Measurements from ENCODE around the gene CERK. TPM values are rescaled to one million over a fixed set of nuclear protein-coding genes. Genes with fewer than 3 reads are reported as not detected.

CERK gene
- polyA plus RNA-seq, 1 of the 3 experiments (the other 2 are of a cell fraction), result 32.6 TPM

DNA sequence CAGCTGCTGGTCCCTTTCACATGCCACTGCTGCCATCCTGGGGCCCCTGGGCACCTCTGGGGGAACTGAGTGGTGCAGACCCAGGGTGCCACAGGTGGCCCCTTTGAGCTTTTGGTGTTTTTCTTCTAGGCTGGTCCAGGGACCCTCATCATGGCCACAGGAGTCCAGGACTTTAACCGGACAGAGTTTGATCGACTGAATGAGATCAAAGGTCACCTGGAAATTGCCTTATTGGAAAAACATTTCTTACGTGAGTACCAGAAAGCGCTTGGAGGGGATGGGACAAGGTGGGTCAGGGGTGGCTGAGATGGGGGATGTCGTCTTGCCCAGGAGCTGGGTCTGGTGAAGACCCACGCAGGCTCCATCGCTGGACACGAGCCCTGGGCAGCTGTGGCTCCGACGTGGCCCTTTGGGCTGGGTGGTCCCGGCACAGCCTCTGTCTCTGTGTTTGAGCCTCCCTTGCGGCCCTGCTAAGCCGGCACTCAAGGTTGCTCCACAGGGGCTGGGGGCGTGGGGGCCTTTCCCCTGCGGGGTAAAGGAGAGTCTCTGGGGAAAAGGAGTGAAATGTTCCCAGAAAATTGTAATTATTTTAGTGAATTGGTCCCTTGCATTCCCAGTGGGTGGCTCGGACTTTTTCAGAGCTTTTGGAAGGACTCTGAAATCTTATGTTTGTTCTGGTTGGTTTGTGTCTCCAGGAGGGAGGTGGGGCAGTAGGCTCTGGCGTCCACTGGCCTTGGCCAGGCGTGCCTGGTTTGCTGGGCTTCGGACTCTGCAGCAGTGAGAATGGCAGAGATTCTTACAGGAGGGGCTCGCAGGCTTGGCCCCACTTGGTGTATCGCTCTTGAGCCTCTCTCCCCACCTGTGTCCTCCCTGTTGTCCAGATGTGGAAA is 100.1 kb downstream of the CERK start:
- H2AFZ ChIP-seq (ENCODE audit: low read depth), result no peak overlapping the region
- H3K27ac ChIP-seq (ENCODE audit: low read depth in 2 of 2, low read length in 1 of 2), result no peak overlapping the region
- POLR2A ChIA-PET, result no interaction called here
- H3K27me3 ChIP-seq (ENCODE audit: insufficient read depth), result no peaks in the 10 kb centered on the region
- H3K9me3 ChIP-seq, result no peaks in the 10 kb centered on the region
- TF ChIP-seq CHD2 (IDR thresholded peaks at IDR 0.05; ENCODE audit: low read length, partially characterized antibody), result no peak
- no peak for TF ChIP-seq RCOR1 (IDR thresholded peaks at IDR 0.05; ENCODE audit: low read length)
- TF ChIP-seq, protein P1, sequence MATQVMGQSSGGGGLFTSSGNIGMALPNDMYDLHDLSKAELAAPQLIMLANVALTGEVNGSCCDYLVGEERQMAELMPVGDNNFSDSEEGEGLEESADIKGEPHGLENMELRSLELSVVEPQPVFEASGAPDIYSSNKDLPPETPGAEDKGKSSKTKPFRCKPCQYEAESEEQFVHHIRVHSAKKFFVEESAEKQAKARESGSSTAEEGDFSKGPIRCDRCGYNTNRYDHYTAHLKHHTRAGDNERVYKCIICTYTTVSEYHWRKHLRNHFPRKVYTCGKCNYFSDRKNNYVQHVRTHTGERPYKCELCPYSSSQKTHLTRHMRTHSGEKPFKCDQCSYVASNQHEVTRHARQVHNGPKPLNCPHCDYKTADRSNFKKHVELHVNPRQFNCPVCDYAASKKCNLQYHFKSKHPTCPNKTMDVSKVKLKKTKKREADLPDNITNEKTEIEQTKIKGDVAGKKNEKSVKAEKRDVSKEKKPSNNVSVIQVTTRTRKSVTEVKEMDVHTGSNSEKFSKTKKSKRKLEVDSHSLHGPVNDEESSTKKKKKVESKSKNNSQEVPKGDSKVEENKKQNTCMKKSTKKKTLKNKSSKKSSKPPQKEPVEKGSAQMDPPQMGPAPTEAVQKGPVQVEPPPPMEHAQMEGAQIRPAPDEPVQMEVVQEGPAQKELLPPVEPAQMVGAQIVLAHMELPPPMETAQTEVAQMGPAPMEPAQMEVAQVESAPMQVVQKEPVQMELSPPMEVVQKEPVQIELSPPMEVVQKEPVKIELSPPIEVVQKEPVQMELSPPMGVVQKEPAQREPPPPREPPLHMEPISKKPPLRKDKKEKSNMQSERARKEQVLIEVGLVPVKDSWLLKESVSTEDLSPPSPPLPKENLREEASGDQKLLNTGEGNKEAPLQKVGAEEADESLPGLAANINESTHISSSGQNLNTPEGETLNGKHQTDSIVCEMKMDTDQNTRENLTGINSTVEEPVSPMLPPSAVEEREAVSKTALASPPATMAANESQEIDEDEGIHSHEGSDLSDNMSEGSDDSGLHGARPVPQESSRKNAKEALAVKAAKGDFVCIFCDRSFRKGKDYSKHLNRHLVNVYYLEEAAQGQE (IDR thresholded peaks at IDR 0.05; ENCODE audit: low read depth, low read length), result no peak
- no peak for TF ChIP-seq SMC3 (IDR thresholded peaks at IDR 0.05; ENCODE audit: low read depth, low read length)
- TF ChIP-seq, protein P2, sequence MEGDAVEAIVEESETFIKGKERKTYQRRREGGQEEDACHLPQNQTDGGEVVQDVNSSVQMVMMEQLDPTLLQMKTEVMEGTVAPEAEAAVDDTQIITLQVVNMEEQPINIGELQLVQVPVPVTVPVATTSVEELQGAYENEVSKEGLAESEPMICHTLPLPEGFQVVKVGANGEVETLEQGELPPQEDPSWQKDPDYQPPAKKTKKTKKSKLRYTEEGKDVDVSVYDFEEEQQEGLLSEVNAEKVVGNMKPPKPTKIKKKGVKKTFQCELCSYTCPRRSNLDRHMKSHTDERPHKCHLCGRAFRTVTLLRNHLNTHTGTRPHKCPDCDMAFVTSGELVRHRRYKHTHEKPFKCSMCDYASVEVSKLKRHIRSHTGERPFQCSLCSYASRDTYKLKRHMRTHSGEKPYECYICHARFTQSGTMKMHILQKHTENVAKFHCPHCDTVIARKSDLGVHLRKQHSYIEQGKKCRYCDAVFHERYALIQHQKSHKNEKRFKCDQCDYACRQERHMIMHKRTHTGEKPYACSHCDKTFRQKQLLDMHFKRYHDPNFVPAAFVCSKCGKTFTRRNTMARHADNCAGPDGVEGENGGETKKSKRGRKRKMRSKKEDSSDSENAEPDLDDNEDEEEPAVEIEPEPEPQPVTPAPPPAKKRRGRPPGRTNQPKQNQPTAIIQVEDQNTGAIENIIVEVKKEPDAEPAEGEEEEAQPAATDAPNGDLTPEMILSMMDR (IDR thresholded peaks at IDR 0.05), result no peak
- TF ChIP-seq, protein P3, sequence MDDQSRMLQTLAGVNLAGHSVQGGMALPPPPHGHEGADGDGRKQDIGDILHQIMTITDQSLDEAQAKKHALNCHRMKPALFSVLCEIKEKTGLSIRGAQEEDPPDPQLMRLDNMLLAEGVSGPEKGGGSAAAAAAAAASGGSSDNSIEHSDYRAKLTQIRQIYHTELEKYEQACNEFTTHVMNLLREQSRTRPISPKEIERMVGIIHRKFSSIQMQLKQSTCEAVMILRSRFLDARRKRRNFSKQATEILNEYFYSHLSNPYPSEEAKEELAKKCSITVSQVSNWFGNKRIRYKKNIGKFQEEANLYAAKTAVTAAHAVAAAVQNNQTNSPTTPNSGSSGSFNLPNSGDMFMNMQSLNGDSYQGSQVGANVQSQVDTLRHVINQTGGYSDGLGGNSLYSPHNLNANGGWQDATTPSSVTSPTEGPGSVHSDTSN (IDR thresholded peaks at IDR 0.05), result no peak
- no peak for TF ChIP-seq RAD21 (IDR thresholded peaks at IDR 0.05; ENCODE audit: low read length)
- TF ChIP-seq RFX5 (IDR thresholded peaks at IDR 0.05; ENCODE audit: low read length), result no peak
- TF ChIP-seq JUND (IDR thresholded peaks at IDR 0.05), result no peak
- no peak for DNase-seq
- CTCF ChIA-PET, result interaction anchor here (3.4 kb wide), 1 partner anchor 74 kb away, joined by 22 read pairs; no protein-coding TSS in a partner anchor
- H4K20me1 ChIP-seq (ENCODE audit: insufficient read depth), result no peaks in the 10 kb centered on the region
- no peak overlapping the region for H3K4me2 ChIP-seq
- no peaks in the 10 kb centered on the region for H3K36me3 ChIP-seq (replicated peaks in 1 of 2; ENCODE audit: control insufficient read depth in 1 of 2, insufficient read depth in 2 of 2, low read length in 1 of 2)
- 88% methylated on average over 9 of the region's 21 CpGs for WGBS (ENCODE audit: low lambda C conversion rate)
- no peaks in the 10 kb centered on the region for H3F3A ChIP-seq (replicated peaks; ENCODE audit: insufficient read depth)
- no peaks in the 10 kb centered on the region for H3K9me2 ChIP-seq
- H3K9ac ChIP-seq, result no peak overlapping the region
- H3K79me2 ChIP-seq (ENCODE audit: insufficient read depth), result no peaks in the 10 kb centered on the region
- H3K4me1 ChIP-seq (ENCODE audit: control insufficient read depth in 1 of 2, insufficient read depth in 2 of 2, low read depth in 1 of 2, low read length in 1 of 2), result peaks cover 0 to 21% of the 10 kb centered on the region in 2 experiments; a peak in 1 of 4 replicates
- no peak overlapping the region for H3K4me3 ChIP-seq (ENCODE audit: low read depth in 2 of 2, low read length in 1 of 2)
